ENCODE measurements around the gene GALNTL6.

DNA sequence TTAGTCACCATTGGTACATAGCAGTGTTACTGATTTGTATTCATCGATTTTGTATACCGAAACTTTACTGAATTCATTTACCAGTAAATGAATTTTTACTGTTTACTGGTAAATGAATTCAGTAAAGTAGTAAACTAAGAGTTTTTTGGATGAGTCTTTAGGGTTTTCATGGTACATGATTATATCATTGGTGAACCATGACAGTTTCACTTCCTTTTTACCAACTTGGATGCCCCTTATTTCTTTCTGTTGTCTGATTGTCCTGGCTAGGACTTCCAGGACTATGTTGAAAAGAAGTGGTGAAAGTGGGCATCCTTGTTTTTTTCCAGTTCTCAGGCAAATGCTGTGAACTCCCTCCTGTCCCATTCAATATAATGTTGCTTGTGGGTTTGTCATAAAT, 494.9 kb downstream of the GALNTL6 start:
- no peak for TF ChIP-seq CTCF (conservative IDR thresholded peaks at IDR 0.05; ENCODE audit: low read length)
- TF ChIP-seq EZH2phosphoT487 (IDR thresholded peaks at IDR 0.05; ENCODE audit: borderline replicate concordance), result no peak
